BJ (cell line): ENCODE data around the gene GALK2. TPM values are rescaled to one million over a fixed set of nuclear protein-coding genes. Genes with fewer than 3 reads are reported as not detected.
A peak's percentile ranks its signal among the peaks of the same experiment; 100 is the strongest.

Source experiments
- CTCF ChIA-PET: fragments of 350-600 bp; formaldehyde crosslinking; extraction: SDS; loops from one replicate; lab custom pipeline; 2021; ENCODE audit warnings: antibody characterized with exemption, inconsistent platforms; lab: Yijun Ruan, JAX
- POLR2A ChIA-PET: fragments of 300-600 bp; sonication (Branson Sonifier 250); formaldehyde crosslinking; extraction: SDS; loops from one replicate; lab custom pipeline; 2021; ENCODE audit warnings: antibody characterized with exemption; lab: Charles Lee
- DNase-seq: peaks from one replicate; pipeline ENCODE4 v3.0.0-alpha.2; 2011; ENCODE audit warnings: low read depth
- H3K27me3 ChIP-seq: 2 replicates; pipeline ENCODE4 v1.6.0; 2011; ENCODE audit warnings: low read length; ENCODE audit not compliant: control insufficient read depth, insufficient read depth
- H3K36me3 ChIP-seq: 2 replicates; pipeline ENCODE4 v1.5.1; 2011; ENCODE audit warnings: low read length; ENCODE audit not compliant: control insufficient read depth, insufficient read depth
- H3K4me3 ChIP-seq: 2 replicates; pipeline ENCODE4 v1.5.1; 2011; ENCODE audit warnings: low read depth, mild to moderate bottlenecking, control low read depth, low read length
- CTCF ChIP-seq: IDR thresholded peaks from 2 replicates; pipeline ENCODE4 v1.5.1; 2011; ENCODE audit warnings: low read depth, mild to moderate bottlenecking, control low read depth, inconsistent platforms, low read length, moderate library complexity; ENCODE audit not compliant: insufficient read depth
- polyA plus RNA-seq: library from polyadenylated mRNA; depleted of rRNA; stranded (reverse); fragments of >200 nt; gene quantifications from 2 replicates; pipeline ENCODE4 v1.2.3, GENCODE V29; 2011

The GALK2 gene
- polyA plus RNA-seq, 1 experiment, result 19.4 TPM

GRCh38 chr15:49145651-49146609, 24.1 kb upstream of the GALK2 start:
- ChIA-PET POLR2A (interaction anchor here (0.7 kb wide), 1 partner anchor 68 kb away, joined by 8 read pairs; no protein-coding TSS in a partner anchor), CTCF (interaction anchor here (0.6 to 3.1 kb wide), 17 partner anchors 9 to 427 kb away, joined by 3 to 21 read pairs (median 4); no protein-coding TSS in a partner anchor)
- no peak for DNase-seq
- no peak overlapping the region for H3K4me3 ChIP-seq
- peak; percentile 73 for TF ChIP-seq CTCF
- no peaks in the 10 kb centered on the region for H3K27me3 ChIP-seq
- H3K36me3 ChIP-seq, result 0 out of 2 replicates have a peak, but pooled peaks cover 2% of the 10 kb centered on the region

GRCh38 chr15:49148298-49148697, 21.7 kb upstream of the GALK2 start:
- H3K4me3 ChIP-seq, result no peak overlapping the region
- no peaks in the 10 kb centered on the region for H3K36me3 ChIP-seq
- POLR2A ChIA-PET, result no interaction called here
- H3K27me3 ChIP-seq, result no peaks in the 10 kb centered on the region
- TF ChIP-seq CTCF, result no peak
- DNase-seq, result no peak
- CTCF ChIA-PET, result no interaction called here

GRCh38 chr15:49148727-49149126, 21.3 kb upstream of the GALK2 start:
- DNase-seq, result no peak
- no peaks in the 10 kb centered on the region for H3K36me3 ChIP-seq
- ChIA-PET POLR2A (no interaction called here), CTCF (no interaction called here)
- no peak for TF ChIP-seq CTCF
- H3K4me3 ChIP-seq, result no peak overlapping the region
- H3K27me3 ChIP-seq, result no peaks in the 10 kb centered on the region

GRCh38 chr15:49151831-49152230, 18.2 kb upstream of the GALK2 start:
- POLR2A ChIA-PET, result no interaction called here
- DNase-seq, result no peak
- no peaks in the 10 kb centered on the region for H3K36me3 ChIP-seq
- no peak for TF ChIP-seq CTCF
- no peaks in the 10 kb centered on the region for H3K27me3 ChIP-seq
- CTCF ChIA-PET, result no interaction called here
- no peak overlapping the region for H3K4me3 ChIP-seq

GRCh38 chr15:49152552-49153312, 17.3 kb upstream of the GALK2 start:
- DNase-seq, result no peak
- H3K36me3 ChIP-seq, result no peaks in the 10 kb centered on the region
- ChIA-PET CTCF (interaction anchor here (1.3 kb wide), 1 partner anchor 291 kb away, joined by 9 read pairs; no protein-coding TSS in a partner anchor), POLR2A (no interaction called here)
- H3K4me3 ChIP-seq, result no peak overlapping the region
- TF ChIP-seq CTCF, result no peak
- no peaks in the 10 kb centered on the region for H3K27me3 ChIP-seq
